Measurements from ENCODE around the gene PITPNM2.

Gene PITPNM2

GRCh38 chr12:123150744-123151456 lies at the start of gene PITPNM2:
PITPNM2 (minus strand) TSS chr12:123151090; CDS start chr12:123034590, 116,500 bp downstream.
- TF ChIP-seq ZFX (IDR thresholded peaks at IDR 0.05; ENCODE audit: borderline replicate concordance) = no peak
- TF ChIP-seq, protein P1, sequence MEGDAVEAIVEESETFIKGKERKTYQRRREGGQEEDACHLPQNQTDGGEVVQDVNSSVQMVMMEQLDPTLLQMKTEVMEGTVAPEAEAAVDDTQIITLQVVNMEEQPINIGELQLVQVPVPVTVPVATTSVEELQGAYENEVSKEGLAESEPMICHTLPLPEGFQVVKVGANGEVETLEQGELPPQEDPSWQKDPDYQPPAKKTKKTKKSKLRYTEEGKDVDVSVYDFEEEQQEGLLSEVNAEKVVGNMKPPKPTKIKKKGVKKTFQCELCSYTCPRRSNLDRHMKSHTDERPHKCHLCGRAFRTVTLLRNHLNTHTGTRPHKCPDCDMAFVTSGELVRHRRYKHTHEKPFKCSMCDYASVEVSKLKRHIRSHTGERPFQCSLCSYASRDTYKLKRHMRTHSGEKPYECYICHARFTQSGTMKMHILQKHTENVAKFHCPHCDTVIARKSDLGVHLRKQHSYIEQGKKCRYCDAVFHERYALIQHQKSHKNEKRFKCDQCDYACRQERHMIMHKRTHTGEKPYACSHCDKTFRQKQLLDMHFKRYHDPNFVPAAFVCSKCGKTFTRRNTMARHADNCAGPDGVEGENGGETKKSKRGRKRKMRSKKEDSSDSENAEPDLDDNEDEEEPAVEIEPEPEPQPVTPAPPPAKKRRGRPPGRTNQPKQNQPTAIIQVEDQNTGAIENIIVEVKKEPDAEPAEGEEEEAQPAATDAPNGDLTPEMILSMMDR (IDR thresholded peaks at IDR 0.05) = peak; percentile 81
- H3K27ac ChIP-seq = peak within 1 kb of the TSS; percentile 43

GRCh38 chr12:123200414-123200813 lies 49.5 kb upstream of the PITPNM2 start:
- TF ChIP-seq, protein P1 (IDR thresholded peaks at IDR 0.05) = no peak
- TF ChIP-seq ZFX (IDR thresholded peaks at IDR 0.05; ENCODE audit: borderline replicate concordance) = no peak
- H3K27ac ChIP-seq = no peak overlapping the region

GRCh38 chr12:123199936-123200335 lies 49.0 kb upstream of the PITPNM2 start:
- no peak overlapping the region for H3K27ac ChIP-seq
- no peak for TF ChIP-seq ZFX (IDR thresholded peaks at IDR 0.05; ENCODE audit: borderline replicate concordance)
- TF ChIP-seq, protein P1 (IDR thresholded peaks at IDR 0.05) = no peak

GRCh38 chr12:123187637-123188036 lies 36.7 kb upstream of the PITPNM2 start:
- H3K27ac ChIP-seq = no peak overlapping the region
- TF ChIP-seq ZFX (IDR thresholded peaks at IDR 0.05; ENCODE audit: borderline replicate concordance) = no peak
- TF ChIP-seq, protein P1 (IDR thresholded peaks at IDR 0.05) = no peak

- no peak for TF ChIP-seq ZFX (IDR thresholded peaks at IDR 0.05; ENCODE audit: borderline replicate concordance)
- TF ChIP-seq, protein P1 (IDR thresholded peaks at IDR 0.05) = no peak
- no peak overlapping the region for H3K27ac ChIP-seq
These were observed 29.3 kb upstream of the PITPNM2 start for GRCh38 chr12:123180171-123180570.

DNA sequence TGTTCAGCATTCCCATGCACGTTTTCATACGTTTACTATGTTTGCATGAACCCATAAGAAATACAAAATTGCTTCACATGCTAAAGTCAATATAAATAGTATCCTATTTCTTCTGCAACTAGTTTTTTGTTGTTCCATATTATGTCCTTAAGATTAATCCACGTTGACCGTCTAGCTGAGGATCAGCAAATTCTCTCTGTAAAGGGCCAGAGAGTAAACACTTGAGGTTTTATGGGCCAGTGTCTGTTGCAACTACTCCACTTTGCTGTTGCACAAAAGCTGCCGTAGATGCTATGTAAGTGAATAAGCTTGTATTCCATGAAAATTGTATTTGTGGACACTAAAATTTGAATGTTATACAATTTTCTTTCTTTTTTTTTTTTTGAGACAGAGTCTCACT lies 21.1 kb upstream of the PITPNM2 start:
- H3K27ac ChIP-seq = no peak overlapping the region
- TF ChIP-seq, protein P1 (IDR thresholded peaks at IDR 0.05) = no peak
- TF ChIP-seq ZFX (IDR thresholded peaks at IDR 0.05; ENCODE audit: borderline replicate concordance) = no peak

DNA sequence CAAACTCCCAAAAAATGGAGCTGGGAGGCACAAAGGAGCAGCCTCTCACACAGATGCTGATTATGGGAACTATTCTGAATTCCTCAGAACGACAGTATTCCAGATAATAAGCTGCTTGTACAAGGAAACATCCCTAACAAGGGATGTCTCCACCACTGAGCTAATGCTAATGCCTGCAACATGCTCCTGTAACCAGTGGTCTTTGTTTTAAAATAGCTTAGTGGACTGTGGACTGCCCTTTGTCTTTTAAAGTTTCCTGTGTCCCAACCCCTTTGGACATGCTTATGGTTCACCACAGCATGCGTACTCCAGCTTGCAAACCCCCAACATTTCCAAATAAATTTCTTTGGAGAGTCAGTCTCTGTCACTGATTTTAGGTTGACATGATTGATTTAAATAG lies 16.4 kb upstream of the PITPNM2 start:
- no peak overlapping the region for H3K27ac ChIP-seq

More for the DNA sequence above, 16.4 kb upstream of the PITPNM2 start:
- TF ChIP-seq, protein P1 (IDR thresholded peaks at IDR 0.05) = no peak
